ENCODE measurements around the gene LUZP1. TPM values are rescaled to one million over a fixed set of nuclear protein-coding genes. Genes with fewer than 3 reads are reported as not detected.

The LUZP1 gene
- total RNA-seq (10 to 100 TPM; 26.3 to 40.1 (median 32.2) TPM), polyA plus RNA-seq (1 to 10 TPM; 6.4 to 7.7 TPM)
- long read RNA-seq, donor 1, full-length matches to known transcripts, result 2 of 19 reads
- long read RNA-seq, donor 1, partial matches to known transcripts, result 8 of 19 reads
- long read RNA-seq, donor 1, other reads (novel, unspliced or antisense), result 9 of 19 reads
- long read RNA-seq, donor 2, partial matches to known transcripts, result 7 of 15 reads
- long read RNA-seq, donor 2, other reads (novel, unspliced or antisense), result 5 of 15 reads
- long read RNA-seq, donor 3, partial matches to known transcripts, result 13 of 43 reads
- long read RNA-seq, donor 3, other reads (novel, unspliced or antisense), result 30 of 43 reads

DNA sequence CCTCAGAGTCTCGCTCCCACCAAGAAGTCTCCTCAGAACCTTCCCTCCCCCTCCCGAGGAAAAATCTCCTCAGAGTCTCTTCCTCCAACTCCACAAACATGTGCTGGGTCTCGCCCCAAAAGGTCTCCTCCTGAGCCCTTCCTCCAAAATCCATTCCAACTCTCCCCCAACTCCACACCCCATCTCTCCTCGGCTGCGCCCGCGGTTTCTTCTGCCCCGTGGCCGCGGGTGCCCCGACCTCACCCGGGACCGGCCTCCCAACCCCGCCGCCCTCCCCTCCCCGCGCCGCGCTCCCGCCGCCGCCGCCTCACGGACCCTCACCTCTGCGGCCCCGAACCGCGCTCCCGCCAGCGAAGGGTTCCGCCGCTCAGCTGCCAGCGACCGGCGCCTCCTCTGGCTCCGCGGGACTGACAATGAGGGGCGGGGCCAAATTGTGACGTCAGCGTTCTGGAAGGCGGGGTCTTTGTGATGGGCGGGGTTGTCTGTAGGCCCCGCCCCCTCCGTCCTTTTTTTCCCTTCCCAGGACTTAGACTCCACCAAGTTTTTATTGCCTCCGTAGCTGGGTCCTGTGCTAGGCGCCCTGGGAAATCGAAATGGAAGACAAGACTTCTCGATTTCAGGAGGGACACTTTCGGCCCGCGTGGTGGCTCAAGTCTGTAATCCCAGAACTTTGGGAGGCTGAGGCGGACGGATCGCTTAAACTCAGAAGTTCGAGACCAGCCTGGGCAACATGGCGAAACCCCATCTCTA is at the start of gene LUZP1:
Gene LUZP1, minus strand, starts transcription at position 412 of the 750 bp plus-strand sequence.
- DNase-seq (peak; percentile 91 to 92), ATAC-seq (peak; percentile 92 to 98 (median 94))
- no peaks in the 10 kb centered on the region for H3K9me3 ChIP-seq
- H3K27ac ChIP-seq, result peak within 1 kb of the TSS; percentile 87 to 98 (median 96)
- TF ChIP-seq, protein P1, sequence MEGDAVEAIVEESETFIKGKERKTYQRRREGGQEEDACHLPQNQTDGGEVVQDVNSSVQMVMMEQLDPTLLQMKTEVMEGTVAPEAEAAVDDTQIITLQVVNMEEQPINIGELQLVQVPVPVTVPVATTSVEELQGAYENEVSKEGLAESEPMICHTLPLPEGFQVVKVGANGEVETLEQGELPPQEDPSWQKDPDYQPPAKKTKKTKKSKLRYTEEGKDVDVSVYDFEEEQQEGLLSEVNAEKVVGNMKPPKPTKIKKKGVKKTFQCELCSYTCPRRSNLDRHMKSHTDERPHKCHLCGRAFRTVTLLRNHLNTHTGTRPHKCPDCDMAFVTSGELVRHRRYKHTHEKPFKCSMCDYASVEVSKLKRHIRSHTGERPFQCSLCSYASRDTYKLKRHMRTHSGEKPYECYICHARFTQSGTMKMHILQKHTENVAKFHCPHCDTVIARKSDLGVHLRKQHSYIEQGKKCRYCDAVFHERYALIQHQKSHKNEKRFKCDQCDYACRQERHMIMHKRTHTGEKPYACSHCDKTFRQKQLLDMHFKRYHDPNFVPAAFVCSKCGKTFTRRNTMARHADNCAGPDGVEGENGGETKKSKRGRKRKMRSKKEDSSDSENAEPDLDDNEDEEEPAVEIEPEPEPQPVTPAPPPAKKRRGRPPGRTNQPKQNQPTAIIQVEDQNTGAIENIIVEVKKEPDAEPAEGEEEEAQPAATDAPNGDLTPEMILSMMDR (IDR thresholded peaks at IDR 0.05), result peak in 1 of 9 donors; percentile 21
- H3K27me3 ChIP-seq, result no peaks in the 10 kb centered on the region
- H3K4me3 ChIP-seq, result peak within 1 kb of the TSS; percentile 54 to 95 (median 90)
- peaks cover 6 to 69% (median 46%) of the 10 kb centered on the region in 9 donors for H3K4me1 ChIP-seq
- intact Hi-C loops (cut with DNase I), result loop anchor here in 3 of 10 donors (1.0 to 5.0 kb wide), 2 partner anchors 9 to 46 kb away; no protein-coding TSS in a partner anchor
- WGBS, 2 donors, result 7 to 8% methylated on average over 46 to 56 of the region's 56 CpGs
- no peaks in the 10 kb centered on the region for H3K36me3 ChIP-seq

DNA sequence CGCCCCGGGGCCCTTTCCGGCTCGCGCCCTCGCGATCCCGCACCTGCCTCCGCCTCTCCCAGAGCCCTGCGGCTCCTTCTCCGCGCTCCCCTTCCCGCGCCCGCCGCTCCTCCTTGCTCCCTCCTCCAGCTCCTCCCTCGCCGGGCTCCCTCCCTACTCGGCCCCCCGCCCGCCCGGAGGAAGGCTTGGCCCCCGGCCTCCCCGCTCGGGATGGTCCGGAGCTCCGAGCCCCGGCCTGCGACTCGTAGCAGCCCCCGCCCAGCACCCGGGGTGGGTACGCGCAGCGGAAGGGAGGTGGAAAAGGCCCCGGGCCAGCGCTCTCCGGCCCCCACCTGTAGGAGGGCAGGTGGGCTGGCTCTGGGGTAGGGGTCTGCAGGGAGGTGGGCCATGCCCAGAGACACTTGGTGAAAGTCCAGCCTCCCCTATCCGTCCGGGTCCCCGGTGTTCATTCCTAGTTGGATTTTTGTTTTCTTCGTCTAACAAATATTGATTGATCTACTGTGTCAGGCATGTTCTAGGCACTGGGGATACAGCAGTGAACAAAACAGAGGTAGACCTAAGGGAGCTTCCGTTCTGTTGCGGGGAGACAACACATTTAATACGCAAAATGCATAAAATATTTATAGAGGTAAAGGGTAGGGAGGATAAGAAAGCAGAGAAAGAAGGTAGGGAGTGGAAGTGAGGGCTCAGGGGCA is 48.9 kb upstream of the LUZP1 start, which contains the start of gene HTR1D:
Gene HTR1D, minus strand, starts transcription at position 82 of the 695 bp plus-strand sequence. CDS start 23,283 bp downstream, outside the sequence.
- Histone ChIP-seq H3K4me3 (peak within 1 kb of the TSS in 9 of 10 donors; percentile 31 to 58 (median 49)), H3K27me3 (peaks cover 20 to 68% (median 50%) of the 10 kb centered on the region in 7 donors), H3K27ac (no peak within 1 kb of the TSS), H3K36me3 (no peaks in the 10 kb centered on the region), H3K4me1 (peaks cover 0 to 14% (median 6%) of the 10 kb centered on the region in 9 donors), H3K9me3 (no peaks in the 10 kb centered on the region)
- 4% methylated on average over 33 to 45 of the region's 45 CpGs for WGBS, 2 donors
- TF ChIP-seq, protein P1 (IDR thresholded peaks at IDR 0.05), result no peak
- peak in 1 of 2 donors; percentile 18 for DNase-seq
- intact Hi-C loops (cut with DNase I), result loop anchor here in 5 of 10 donors (5.0 to 10.0 kb wide), 2 partner anchors 57 to 60 kb away; no protein-coding TSS in a partner anchor
- peak in 2 of 8 donors; percentile 20 to 46 for ATAC-seq

- Histone ChIP-seq H3K4me1 (peaks cover 0 to 14% (median 6%) of the 10 kb centered on the region in 9 donors), H3K36me3 (no peaks in the 10 kb centered on the region), H3K4me3 (peak overlapping the region in 9 of 10 donors; percentile 31 to 58 (median 49)), H3K9me3 (no peaks in the 10 kb centered on the region), H3K27ac (no peak overlapping the region), H3K27me3 (peaks cover 20 to 74% (median 56%) of the 10 kb centered on the region in 7 donors)
- intact Hi-C loops (cut with DNase I), result loop anchor here in 5 of 10 donors (5.0 to 10.0 kb wide), 2 partner anchors 58 to 60 kb away; no protein-coding TSS in a partner anchor
- peak in 1 of 2 donors; percentile 34 for DNase-seq
- TF ChIP-seq, protein P1 (IDR thresholded peaks at IDR 0.05), result peak; percentile 38 to 75 (median 69)
- ATAC-seq, result peak in 1 of 8 donors; percentile 45
- WGBS, 2 donors, result 0 to 2% methylated on average over 61 to 78 of the region's 78 CpGs
These were observed 48.2 kb upstream of the LUZP1 start for GRCh38 chr1:23216771-23217420.
